Endothelial cell of umbilical vein (primary cell): ENCODE results near the gene COPS9. TPM values are rescaled to one million over a fixed set of nuclear protein-coding genes. Genes with fewer than 3 reads are reported as not detected.

Experiments used
- BruUV-seq: library from RNA; stranded (reverse); fragments of 400-500 nt; replicated peaks from 2 replicates; lab custom pipeline; 2021; lab: Mats Ljungman, UMichigan
- CTCF ChIA-PET: fragments of 300-600, 350-600 bp; sonication (Branson Sonifier 250); formaldehyde crosslinking; loops from one replicate; lab custom pipeline; 2021; ENCODE audit warnings: antibody characterized with exemption, inconsistent platforms; lab: Charles Lee
- POLR2A ChIA-PET: fragments of 300-600, 350-600 bp; sonication (Branson Sonifier 250); formaldehyde crosslinking; loops from one replicate; lab custom pipeline; 2021; ENCODE audit warnings: antibody characterized with exemption, inconsistent platforms; lab: Charles Lee
- DNase-seq: peaks from one replicate; pipeline ENCODE4 v3.0.0-alpha.2; 2011; ENCODE audit warnings: low read depth, low spot score
- FAIRE-seq: peaks from 2 replicates; lab custom pipeline; 2011; peaks lifted over from hg19 to GRCh38; lab: Jason Lieb, UNC
- H2AFZ ChIP-seq: 2 replicates; pipeline ENCODE4 v1.6.0; 2012; ENCODE audit warnings: low read depth, low read length, control low read depth, inconsistent platforms
- H3K27ac ChIP-seq: 2 replicates; pipeline ENCODE4 v1.5.1; 2011; ENCODE audit warnings: low read depth, mild to moderate bottlenecking, control low read depth, low read length, moderate library complexity; ENCODE audit not compliant: insufficient read depth
- H3K27me3 ChIP-seq, 2 experiments: 2 replicates each; pipeline versions ENCODE4 v1.6.0 to v1.6.1; 2011; ENCODE audit warnings: low read length in 2 of 2, mixed read lengths in 1 of 2; ENCODE audit not compliant: control insufficient read depth in 2 of 2, insufficient read depth in 2 of 2
- H3K36me3 ChIP-seq, 2 experiments: 2 replicates in 1 of 2; 3 replicates in 1 of 2; pipeline ENCODE4 v1.5.1; 2011; ENCODE audit warnings: low read length in 2 of 2, mild to moderate bottlenecking in 1 of 2, moderate library complexity in 1 of 2; ENCODE audit not compliant: control insufficient read depth in 2 of 2, insufficient read depth in 2 of 2; ENCODE audit errors: extremely low read depth in 1 of 2
- H3K4me1 ChIP-seq: 3 replicates; pipeline ENCODE4 v1.5.1; 2011; ENCODE audit warnings: mild to moderate bottlenecking, low read length; ENCODE audit not compliant: control insufficient read depth, insufficient read depth; ENCODE audit errors: extremely low read depth
- H3K4me2 ChIP-seq: 2 replicates; pipeline ENCODE4 v1.6.1; 2011; ENCODE audit warnings: low read length, control low read depth, mixed read lengths; ENCODE audit not compliant: insufficient read depth
- H3K4me3 ChIP-seq, 3 experiments: fragments of 200-600 bp in 1 of 3; sonication (generic), shearing (Covaris generic) in 1 of 3; replicated peaks in 1 of 3; 2 replicates each; pipeline ENCODE4 v1.5.1; 2011 to 2016; ENCODE audit warnings: control low read depth in 3 of 3, low read length in 3 of 3, mild to moderate bottlenecking in 2 of 3, inconsistent platforms in 1 of 3, low read depth in 1 of 3, moderate library complexity in 1 of 3; ENCODE audit not compliant: insufficient read depth in 1 of 3
- H3K79me2 ChIP-seq: 2 replicates; pipeline ENCODE4 v1.6.0; 2012; ENCODE audit warnings: low read length, inconsistent platforms; ENCODE audit not compliant: control insufficient read depth, insufficient read depth
- H3K9ac ChIP-seq: replicated peaks from 2 replicates; pipeline ENCODE3; 2011; ENCODE audit warnings: low read length, control low read depth; ENCODE audit not compliant: insufficient read depth; ENCODE audit errors: extremely low read depth
- H3K9me1 ChIP-seq: replicated peaks from 3 replicates; pipeline ENCODE4 v1.6.0; 2011; ENCODE audit warnings: mild to moderate bottlenecking, low read length; ENCODE audit not compliant: control insufficient read depth, insufficient read depth; ENCODE audit errors: extremely low read depth
- H3K9me3 ChIP-seq: replicated peaks from 2 replicates; pipeline ENCODE4 v1.5.1; 2012; ENCODE audit warnings: low read length, inconsistent platforms; ENCODE audit not compliant: control insufficient read depth, insufficient read depth
- H4K20me1 ChIP-seq: replicated peaks from 2 replicates; pipeline ENCODE3; 2011; ENCODE audit warnings: mild to moderate bottlenecking, low read length; ENCODE audit not compliant: control insufficient read depth, insufficient read depth; ENCODE audit errors: extremely low read depth
- CTCF ChIP-seq, 2 donors: IDR thresholded peaks; 1 replicate in 1 of 2; 2 replicates in 1 of 2; pipeline ENCODE4 v1.5.1; 2011; ENCODE audit warnings: low read length in 2 of 2, mild to moderate bottlenecking in 2 of 2, moderate library complexity in 2 of 2, control low read depth in 1 of 2, inconsistent platforms in 1 of 2, low read depth in 1 of 2; ENCODE audit not compliant: insufficient read depth in 1 of 2; ENCODE audit errors: extremely low read depth in 1 of 2
- EZH2 ChIP-seq: IDR thresholded peaks from 2 replicates; pipeline ENCODE4 v1.6.1; 2012; ENCODE audit warnings: borderline replicate concordance, low read depth, mild to moderate bottlenecking, moderate library complexity, low read length, inconsistent platforms; ENCODE audit not compliant: severe bottlenecking
- FOS ChIP-seq: IDR thresholded peaks from 2 replicates; pipeline ENCODE4 v1.6.1; 2011; ENCODE audit warnings: mild to moderate bottlenecking, low read length, moderate library complexity, borderline replicate concordance; ENCODE audit not compliant: insufficient read depth
- GATA2 ChIP-seq: IDR thresholded peaks from 2 replicates; pipeline ENCODE4 v1.7.0; 2011; ENCODE audit warnings: low read depth, mild to moderate bottlenecking, moderate library complexity, mixed read lengths, low read length; ENCODE audit not compliant: insufficient read length, insufficient read depth
- JUN ChIP-seq: IDR thresholded peaks from 2 replicates; pipeline ENCODE4 v1.6.1; 2011; ENCODE audit warnings: borderline replicate concordance, low read depth; ENCODE audit not compliant: insufficient read length, insufficient read depth
- MAX ChIP-seq: IDR thresholded peaks from 2 replicates; pipeline ENCODE4 v1.6.1; 2011; ENCODE audit not compliant: insufficient read depth, insufficient read length
- MYC ChIP-seq: IDR thresholded peaks from one replicate; pipeline ENCODE4 v1.6.1; 2011; ENCODE audit warnings: mild to moderate bottlenecking, low read depth, low read length
- POLR2A ChIP-seq: IDR thresholded peaks from 2 replicates; pipeline ENCODE4 v1.6.1; 2012; ENCODE audit warnings: low read depth, mild to moderate bottlenecking, control low read depth, low read length
- POLR2AphosphoS5 ChIP-seq: IDR thresholded peaks from 2 replicates; pipeline ENCODE4 v1.6.1; 2012; ENCODE audit warnings: low read depth, mild to moderate bottlenecking, control low read depth, low read length, moderate library complexity; ENCODE audit not compliant: insufficient read depth
- dilution Hi-C: fragments of 300-500 bp; cut with MboI; formaldehyde crosslinking; loops from one replicate; pipeline ENCODE4 v1.15.0; 2019; ENCODE audit warnings: low sequenced_read_pairs; ENCODE audit not compliant: extremely low pct_ligation_motif_present
- intact Hi-C: fragments of 100-400 bp; cut with micrococcal nuclease; formaldehyde crosslinking; loops from one replicate; pipeline ENCODE4 v1.10.0; 2022
- polyA plus RNA-seq, 4 experiments: library from polyadenylated mRNA; depleted of rRNA in 3 of 4; stranded (reverse) in 3 of 4; unstranded in 1 of 4; fragments of >200 nt; gene quantifications; 2 replicates each; pipeline versions ENCODE4 v1.2.1 to v1.2.3, GENCODE V29; 2011 to 2012; ENCODE audit warnings: missing spikeins in 1 of 4
- total RNA-seq: library from RNA; stranded (reverse); gene quantifications from 2 replicates; pipeline ENCODE4 v1.2.3, GENCODE V29; 2021

The COPS9 gene
- total and polyA plus RNA-seq, 2 donors (not counting 3 experiments of a cell fraction or from before 2014, with no cell fraction given) = 196 to 361 TPM

GRCh38 chr2:240135706-240136012 lies 446 bp downstream of the COPS9 start:
- Histone ChIP-seq H3K36me3 (peaks cover 5 to 13% of the 10 kb centered on the region in 2 experiments), H3K9ac (peak overlapping the region; percentile 94), H3K79me2 (peaks cover 23% of the 10 kb centered on the region), H3K27me3 (no peaks in the 10 kb centered on the region), H3K4me2 (peak overlapping the region; percentile 91), H4K20me1 (no peaks in the 10 kb centered on the region), H3K9me1 (no peaks in the 10 kb centered on the region), H2AFZ (peak overlapping the region; percentile 90), H3K4me3 (peak overlapping the region; percentile 42 to 71 (median 59)), H3K9me3 (no peaks in the 10 kb centered on the region), H3K27ac (peak overlapping the region; percentile 58), H3K4me1 (peaks cover 9% of the 10 kb centered on the region)
- ChIA-PET CTCF (interaction anchor here (0.6 kb wide), 1 partner anchor 8 kb away, joined by 3 read pairs; no protein-coding TSS in a partner anchor), POLR2A (no interaction called here)
- dilution Hi-C loops (no loop called here), intact Hi-C loops (loop anchor here (1.0 to 5.0 kb wide), 3 partner anchors 110 to 733 kb away; partner anchors contain the start of genes HDAC4, NDUFA10 and RNPEPL1)
- no peak for DNase-seq
- no peak for FAIRE-seq
- BruUV-seq = no TSS peak
- TF ChIP-seq POLR2A (no peak), POLR2AphosphoS5 (no peak), FOS (no peak), MAX (no peak), GATA2 (no peak), MYC (no peak), JUN (no peak), CTCF (IDR thresholded peaks at IDR 0.05; ENCODE audit: extremely low read depth in 1 of 2, insufficient read depth in 1 of 2, low read depth in 1 of 2, low read length in 2 of 2) (no peak), EZH2 (no peak)
